8988T (cell line): Measurements from ENCODE around the gene RPL38.
"Not testable (repeated sequence)": the region's sequence is repeated elsewhere in the genome, so short reads cannot be mapped to it uniquely, and the experiment has no call there.

Experiments used
- DNase-seq: peaks from one replicate; pipeline ENCODE4 v3.0.0; 2011

Gene RPL38

DNA sequence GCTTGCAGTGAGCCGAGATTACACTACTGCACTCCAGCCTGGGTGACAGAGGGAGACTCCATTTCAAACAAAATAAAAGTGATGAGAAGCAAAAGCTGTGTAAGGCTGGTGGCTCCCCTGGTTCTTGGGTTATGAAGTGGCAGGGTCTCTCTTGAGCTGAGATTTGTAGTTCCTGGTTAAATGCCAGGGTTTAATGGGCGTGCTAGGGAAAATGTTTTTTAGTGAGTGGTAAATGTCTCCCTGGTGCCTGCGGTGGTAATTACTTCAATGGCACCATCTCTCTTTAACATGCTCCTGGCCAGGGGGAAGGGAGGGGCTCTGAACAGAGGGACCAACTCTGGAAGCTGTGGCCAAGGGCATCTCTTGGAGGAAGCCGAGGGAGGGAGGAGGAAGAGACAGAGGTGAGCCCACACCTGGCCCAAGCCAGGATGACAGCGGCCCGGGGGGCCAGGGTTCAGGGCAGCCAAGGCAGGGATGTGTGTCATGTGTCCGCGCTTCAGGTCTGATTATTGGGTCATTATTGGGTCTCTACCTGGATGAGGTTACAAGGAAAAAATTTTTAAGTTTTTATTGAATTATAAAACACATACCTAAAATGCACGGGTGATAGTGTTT, 17.8 kb upstream of the RPL38 start:
- DNase-seq, result no peak

DNA sequence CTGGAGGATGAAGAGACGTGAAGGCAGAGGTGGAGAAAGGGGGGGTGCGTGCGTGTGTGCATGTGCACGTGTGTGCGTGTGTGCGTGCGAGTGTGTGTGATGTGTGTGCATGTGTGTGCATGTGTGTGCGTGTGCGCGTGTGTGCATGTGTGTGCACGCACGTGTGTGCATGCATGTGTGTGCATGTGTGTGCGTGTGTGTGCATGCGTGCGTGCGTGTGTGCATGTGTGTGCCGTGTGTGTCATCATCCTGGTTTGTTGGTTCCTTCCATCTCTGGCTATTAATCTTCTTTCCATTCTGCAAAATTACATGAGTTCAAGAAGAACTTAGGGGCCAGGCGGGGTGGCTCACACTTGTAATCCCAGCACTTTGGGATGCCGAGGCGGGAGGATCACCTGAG, 17.0 kb upstream of the RPL38 start:
- DNase-seq, result no peak

DNA sequence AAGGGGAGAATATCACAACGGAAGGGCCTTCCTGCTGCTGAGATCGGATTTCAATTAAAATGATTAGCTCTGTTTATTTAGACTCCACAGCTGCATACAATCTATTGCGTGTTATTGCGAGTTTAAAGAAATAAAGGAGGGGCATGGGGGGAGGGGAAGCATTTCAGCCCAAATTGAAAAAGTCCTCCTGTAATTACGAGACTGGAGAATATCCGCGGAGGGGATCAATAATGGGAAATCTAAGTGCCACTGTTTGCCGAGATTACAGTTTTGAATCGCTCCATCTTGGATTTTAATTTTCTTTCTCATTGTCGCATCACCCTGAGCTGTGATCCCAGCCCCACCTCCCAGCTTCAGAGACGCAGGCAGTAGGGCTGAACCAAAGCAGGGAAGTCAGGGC, 15.7 kb upstream of the RPL38 start:
- DNase-seq, result no peak

DNA sequence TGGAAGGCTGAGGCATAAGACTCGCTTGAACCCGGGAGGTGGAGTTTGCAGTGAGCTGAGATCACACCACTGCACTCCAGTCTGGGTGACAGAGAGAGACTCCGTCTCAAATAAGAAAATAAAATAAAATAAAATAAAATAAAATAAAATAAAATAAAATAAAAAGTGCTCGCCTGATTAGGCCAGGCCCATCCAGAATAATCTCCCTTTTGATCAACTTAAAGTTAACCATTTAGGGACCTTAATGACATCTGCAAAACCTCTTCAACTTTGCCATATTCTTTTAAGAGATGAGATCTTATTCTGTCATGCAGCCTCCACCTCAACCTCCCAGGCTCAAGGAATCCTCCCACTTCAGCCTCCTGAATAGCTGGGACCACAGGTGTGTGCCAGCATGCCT, 14.8 kb upstream of the RPL38 start:
- not testable (repeated sequence) for DNase-seq

DNA sequence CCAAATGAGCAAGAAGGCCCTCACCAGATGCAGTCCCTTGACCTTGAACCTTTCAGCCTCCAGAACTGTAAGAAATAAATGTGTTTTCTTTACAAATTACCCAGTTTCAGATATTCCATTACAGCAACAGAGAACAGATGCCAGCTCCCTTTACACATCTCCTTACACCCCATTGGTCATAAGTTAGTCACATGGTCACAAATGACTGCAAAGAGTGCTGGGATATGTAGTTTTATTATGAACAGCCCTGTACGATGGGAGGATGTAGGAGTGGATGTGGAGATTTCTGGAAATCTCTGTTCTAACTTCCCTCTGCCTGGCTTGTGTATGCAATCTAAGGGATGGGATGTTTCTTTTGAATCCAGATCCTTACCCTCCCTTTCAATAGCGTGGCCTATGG, 13.3 kb upstream of the RPL38 start:
- no peak for DNase-seq

DNA sequence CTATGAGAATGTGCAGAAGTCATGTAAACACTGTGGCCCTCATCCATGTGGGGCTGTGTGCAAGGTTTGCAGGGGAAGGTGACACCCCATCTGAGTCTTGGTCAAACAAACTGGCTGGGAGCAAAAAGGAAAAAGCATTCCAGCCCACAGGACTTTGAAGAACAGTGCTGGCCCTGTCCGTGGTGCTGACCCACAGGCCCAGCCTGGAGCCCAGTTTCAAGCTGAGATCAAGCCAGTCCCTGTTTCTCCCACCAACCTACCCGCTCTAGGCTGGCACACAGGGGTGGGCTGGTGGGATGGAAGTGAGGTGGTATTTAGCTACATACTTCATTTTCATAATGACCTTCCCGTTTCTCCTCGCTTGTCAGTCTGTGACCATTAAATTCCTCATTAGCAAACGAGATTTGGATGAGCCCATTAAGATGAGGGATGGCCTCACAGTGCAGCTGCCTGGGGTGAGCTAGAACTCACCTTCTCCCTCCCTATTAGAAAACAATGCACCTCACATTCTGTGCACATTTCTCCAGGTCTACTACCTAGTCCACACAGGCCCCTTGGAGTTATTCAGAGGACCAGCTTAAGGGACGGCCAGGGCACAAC, 12.6 kb upstream of the RPL38 start:
- no peak for DNase-seq

DNA sequence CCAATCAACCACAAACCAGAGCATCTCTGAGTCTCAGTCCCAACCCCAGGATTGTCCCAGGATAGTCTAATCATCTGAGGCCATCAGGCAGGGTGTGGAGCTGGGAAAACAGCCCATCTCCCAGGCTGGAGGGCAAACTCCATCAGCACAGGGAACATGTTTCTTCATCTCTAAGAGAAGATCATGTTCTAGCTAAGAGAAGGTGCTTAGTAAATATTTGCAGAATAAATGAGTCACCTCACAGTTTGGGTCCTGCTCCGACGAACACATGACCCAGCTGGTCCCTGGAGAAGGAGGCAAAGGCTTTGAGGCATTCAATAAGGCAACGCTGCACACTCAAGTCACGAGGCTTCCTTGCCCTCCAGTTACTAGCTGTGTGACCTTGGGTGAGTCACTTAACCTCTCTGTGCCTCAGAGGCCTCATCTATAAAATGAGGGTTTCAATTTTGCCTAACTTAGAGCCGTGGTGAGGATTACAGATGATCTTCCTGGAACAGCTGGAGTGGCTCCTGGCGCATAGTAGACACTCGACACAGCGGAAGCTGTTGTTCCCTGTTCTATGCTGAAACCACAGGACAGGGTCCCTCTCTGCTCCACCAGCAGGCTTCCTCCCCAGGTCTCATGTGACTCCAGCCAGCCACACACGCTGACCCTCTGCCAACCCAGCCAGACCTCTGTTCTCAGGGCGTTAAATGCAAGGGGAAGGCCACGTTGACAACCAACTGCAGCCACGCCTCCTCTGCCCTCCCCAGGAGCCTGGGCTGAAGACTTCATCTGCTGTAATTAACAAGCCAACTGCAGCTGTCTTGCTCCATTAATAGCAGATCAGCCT, 10.3 kb upstream of the RPL38 start:
- no peak for DNase-seq

DNA sequence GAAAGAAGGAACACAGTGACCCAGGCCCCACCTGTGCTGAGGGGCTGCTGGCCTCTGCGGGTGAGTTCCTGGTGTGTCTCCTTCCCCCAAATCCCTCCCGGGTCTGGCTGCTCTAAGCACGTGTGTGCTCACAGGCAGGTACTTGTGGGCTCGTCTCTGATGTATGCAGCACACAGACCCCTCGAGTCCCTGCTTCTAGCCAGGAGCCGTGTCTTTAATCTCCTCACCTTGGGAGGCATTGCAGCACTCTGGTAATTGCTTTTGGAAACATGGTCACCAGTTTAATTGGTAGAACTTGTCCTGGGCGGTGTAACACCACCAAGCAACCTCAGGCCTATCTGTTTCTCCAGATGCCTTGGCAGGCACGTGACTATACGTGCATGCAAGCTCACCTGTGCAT, 8.8 kb upstream of the RPL38 start:
- DNase-seq, result no peak

DNA sequence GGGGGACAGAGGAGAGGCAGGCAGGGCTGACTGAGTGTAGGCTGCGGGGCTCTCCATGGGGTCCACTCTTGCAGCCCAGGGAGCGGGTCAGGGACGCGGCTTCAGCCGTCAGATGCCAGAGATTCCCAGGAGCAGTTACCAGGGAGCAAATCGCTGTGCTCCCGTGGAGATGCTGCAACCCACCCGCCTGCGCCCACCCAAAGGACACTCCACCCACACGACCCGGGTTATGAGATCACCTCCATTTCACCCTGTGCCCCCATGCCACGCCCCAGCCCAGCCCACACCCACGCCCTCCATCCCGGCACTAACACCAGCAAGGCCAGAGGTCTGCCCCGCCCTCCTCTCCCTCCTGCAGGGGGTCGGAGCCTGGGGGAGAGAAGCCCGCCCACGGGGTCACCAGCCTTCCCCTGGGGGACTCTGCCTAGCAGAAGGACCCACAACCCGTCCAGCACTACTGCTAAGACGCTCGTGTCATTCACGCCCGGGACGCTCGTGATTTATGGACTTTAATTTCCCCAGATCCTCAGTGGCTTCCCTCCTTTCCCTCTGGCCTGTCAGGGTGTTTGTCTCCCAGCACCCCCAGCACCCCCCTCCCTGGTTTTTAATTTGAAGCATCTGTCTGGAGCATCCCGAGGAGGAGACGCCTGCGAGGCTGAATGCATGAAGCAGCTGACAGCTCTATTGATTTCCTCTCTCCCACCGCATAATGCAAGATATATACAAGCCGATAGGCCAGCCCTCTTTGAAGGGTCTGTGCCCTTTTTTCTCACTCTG, 6.7 kb upstream of the RPL38 start:
- DNase-seq, result no peak

DNA sequence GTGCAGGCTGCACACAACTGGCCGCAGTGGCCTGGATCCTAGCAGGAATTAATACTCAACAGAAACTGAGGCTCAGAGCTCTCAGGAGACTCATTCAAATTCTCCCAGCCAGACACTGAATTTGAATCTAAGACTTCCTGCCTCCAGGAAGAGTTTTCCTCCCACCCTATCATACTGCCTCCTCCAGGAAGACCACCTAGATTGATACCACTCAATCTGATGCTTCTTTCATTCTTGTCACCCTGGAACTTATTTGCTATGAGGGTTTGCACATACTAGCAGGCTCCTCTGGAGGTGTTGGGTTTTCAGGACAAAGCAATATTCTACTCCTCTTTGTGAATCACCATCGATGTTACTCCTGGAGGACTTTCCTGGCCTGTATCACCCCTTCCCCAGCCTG, 5.7 kb upstream of the RPL38 start:
- no peak for DNase-seq

DNA sequence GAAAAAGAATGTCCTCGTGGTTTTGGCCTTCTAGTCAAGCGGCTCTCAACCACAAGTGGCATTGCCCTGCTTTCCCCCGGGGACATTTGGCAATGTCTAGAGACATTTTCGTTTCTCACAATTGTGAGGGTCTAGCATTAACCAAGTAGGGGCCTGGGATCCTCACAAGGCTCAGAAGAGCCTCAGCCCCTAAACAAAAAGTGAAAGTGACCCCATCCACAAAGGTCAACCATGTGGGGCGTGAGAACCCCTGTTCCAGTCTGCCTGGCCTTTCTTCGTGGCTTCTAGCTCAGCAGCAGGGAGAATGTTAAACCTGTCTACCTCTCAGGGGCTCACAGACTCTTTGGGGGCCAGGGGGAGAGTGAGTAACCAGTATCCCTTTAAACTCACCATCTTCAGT, 4.8 kb upstream of the RPL38 start:
- DNase-seq, result no peak

DNA sequence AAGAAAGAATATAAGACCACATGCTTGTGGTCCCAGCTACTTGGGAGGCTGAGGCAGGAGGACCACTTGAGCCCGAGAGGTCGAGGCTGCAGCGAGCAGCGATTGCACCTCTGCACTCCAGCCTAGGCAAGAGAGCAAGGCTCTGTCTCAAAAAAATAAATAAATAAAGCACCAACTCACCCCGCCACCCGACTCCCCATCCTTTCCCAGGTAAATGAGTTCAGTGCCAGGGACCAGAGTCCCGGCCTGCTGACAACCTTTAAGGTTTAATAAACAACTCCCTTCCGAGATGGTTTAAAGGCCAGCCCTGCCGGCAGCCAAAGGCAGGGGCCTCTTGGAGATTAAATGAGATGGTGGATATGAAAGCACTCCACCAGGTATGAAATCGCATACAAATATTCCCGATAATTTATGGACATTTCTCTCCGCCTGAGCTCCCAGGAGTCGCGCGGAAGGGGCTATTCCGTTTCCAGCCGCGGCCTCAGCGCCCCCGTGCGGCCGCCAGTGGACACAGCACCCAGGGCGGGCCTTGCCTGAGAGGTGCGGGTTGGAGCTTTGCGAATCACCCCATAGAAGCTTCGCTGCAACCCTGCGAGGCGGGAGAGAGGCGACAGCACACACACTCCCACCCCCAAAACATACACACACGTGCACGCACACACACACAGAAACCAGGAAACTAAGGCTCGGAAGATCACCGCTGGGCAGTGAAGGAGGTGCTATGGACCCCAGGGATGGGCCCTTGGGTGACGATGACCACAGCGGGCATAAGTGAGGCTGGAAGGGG, 4.0 kb upstream of the RPL38 start:
- peak; percentile 75 for DNase-seq

DNA sequence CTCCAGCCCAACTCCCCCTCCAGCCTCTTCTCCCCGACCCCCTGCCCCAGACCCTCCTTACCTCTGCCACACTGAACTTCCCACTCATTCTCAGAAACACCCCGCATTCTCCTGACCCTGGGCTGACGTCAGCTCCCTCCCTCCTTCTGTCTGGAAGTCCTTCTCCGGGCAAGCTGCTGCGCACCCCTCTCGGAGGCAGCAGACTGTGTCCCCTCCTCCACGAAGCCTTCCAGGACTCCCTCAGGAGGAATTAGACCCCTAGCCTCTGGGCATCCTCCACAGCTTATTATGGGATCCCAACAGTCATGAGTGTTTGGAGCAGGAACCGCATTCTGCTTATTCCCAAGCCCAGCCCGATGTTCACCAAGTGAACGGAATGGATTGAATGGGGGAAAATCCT, 3.4 kb upstream of the RPL38 start:
- DNase-seq, result no peak

DNA sequence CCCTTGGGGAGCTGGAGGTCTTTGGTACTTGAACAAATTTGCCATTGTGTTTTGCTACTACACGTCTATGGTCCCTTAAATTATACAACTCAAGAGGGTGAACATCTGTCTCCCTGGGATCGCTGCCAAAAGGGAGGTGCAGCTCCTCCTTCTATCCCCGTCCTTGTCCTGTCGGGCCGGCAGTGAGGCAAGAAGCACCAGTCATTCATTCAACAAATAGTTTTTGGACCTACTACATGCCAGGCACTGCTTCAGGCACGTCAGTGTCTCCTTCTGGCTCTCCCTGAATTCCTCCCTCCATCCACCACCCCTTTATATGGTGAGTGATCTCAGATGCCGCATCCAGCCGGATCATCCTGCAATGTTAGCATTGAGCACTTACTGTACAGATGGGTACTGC, 2.2 kb upstream of the RPL38 start:
- DNase-seq, result no peak

DNA sequence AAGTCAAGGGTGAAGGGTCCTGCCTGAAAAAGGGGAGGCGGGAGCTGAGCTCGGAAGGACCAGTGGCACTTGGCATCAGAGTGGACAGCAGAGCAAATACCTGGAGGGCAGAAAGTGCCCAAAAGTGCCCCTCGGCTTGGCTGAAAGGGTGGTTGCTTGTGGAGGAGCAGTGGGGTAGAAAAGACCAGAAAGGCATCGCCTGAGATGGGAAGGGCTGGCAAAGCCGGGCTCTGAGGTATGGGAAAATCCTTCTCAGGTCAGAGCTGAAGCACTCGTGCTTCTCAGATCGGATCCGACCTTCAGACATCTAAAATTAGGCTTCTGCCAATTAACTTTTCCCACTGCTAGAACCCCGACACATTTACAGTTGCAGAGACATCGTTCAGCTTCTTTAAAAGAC, 1.5 kb upstream of the RPL38 start:
- DNase-seq, result no peak

DNA sequence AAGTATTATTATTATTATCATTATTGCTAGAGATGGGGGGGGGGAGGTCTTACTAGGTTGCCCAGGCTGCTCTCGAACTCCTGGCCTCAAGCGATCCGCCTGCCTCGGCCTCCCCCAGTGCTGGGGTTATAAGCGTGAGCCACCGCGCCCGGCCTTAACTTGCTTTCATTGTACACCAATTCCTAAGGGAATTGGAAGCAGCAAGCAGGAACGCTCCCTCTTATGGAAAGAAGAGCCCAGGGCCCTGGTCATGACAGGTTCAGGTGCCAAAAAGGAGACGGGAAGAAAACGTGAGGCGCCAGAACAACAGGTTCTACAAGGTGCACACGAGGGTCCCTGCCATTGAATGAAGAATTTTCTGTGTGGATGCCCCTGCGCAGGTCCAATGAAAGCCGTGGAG, 540 bp upstream of the RPL38 start:
- no peak for DNase-seq

DNA sequence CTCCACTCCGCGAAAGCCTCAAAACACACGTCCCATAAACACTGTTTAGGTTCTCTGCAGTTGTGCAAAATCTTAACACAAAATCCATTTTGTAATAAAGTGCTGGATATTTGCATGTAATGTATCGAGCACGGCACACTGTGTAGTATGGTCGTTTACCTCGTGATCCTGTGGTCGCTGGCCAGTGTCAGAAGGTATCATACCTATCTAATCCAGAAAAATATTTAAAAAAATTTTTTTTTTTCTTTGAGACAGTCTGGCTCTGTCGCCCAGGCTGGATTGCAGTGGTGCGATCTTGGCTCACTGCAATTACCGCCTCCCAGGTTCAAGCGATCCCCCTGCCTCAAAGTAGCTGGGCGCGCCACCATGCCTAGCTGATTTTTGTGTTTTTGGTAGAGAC, 996 bp downstream of the RPL38 start:
- DNase-seq, result no peak

DNA sequence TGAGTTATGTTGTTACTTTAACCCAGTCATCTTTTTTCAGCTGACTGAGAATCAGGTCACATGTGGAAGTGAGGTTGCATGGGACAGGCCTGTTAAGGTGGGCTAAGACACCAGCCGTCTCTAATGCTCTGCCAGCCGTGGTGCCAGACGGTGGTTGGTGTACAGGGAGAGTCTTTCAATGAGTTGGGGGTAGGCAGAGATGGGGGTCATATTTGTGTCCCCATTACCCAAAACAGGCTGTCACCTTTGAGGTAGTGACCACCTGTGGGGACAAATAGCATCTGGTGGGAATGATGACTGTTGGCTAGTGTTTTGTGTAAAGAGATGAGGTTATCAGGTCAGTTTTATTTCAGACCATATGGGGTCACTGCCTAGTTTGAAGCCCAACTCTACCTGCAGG, 1.8 kb downstream of the RPL38 start:
- no peak for DNase-seq

DNA sequence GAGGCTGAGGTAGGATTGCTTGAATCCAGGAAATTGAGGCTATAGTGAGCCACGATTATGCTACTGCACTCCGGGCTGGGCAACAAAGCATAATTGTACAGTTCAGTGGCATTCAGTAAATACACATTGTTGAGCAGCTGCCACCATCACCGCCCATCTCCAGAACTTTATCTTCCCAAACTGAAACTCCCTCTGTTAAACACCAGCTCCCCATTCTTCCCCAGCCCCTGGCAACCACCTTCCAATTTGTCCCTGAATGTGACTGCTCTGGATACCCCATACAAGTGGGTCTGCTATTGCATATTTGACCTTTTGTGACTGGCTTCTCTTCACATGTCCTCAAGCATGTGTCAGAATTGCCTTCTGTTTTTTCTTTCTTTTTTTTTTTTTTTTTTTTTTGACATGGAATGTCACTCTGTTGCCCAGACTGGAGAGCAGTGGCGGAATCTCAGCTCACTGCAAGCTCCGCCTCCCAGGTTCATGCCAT, 2.9 kb downstream of the RPL38 start:
- no peak for DNase-seq

DNA sequence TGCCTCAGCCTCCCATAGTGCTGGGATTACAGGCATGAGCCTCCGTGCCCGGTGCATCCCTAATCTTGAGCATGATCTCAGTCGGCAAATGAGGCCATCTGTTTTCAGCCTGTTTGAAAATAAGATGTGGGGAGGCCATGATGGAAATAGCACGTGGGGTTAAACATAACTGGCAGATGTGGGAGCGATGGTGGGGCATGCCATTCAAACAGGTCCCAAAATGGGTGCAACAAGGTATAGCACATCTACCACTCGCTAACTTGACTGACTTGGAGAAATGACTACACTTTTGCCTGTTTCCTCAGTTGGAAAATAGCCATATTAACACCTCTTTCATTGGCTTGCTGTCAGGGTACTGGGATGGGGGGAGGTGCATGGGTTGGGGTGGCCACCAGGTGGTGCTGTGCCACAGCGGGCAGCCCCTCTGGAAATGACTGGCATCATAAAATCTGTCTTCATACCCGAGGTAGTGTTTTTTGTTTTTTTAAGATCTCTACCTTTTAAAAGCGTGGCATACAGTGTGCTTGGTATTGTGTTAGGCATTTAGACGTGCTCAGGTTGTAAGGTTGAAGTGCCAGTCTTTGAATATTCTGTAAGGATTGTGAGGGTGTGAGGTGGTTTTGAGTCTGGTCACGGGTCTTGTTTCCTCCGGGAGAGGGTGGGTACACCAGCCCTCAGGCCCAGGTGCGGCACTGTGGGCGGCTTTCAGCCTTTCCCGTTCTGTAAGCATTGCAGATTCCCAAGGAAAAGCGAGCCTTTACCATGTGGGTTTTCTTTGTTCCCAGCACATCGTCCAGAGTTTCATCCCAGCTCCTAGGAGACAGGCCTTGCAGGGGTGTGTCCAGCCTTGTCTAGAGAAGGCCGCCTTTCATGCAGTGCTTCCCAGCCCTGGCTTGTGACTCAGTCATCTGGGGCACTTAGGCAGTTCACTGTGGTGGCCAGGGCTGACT, 7.0 kb downstream of the RPL38 start:
- peak; percentile 77 for DNase-seq

DNA sequence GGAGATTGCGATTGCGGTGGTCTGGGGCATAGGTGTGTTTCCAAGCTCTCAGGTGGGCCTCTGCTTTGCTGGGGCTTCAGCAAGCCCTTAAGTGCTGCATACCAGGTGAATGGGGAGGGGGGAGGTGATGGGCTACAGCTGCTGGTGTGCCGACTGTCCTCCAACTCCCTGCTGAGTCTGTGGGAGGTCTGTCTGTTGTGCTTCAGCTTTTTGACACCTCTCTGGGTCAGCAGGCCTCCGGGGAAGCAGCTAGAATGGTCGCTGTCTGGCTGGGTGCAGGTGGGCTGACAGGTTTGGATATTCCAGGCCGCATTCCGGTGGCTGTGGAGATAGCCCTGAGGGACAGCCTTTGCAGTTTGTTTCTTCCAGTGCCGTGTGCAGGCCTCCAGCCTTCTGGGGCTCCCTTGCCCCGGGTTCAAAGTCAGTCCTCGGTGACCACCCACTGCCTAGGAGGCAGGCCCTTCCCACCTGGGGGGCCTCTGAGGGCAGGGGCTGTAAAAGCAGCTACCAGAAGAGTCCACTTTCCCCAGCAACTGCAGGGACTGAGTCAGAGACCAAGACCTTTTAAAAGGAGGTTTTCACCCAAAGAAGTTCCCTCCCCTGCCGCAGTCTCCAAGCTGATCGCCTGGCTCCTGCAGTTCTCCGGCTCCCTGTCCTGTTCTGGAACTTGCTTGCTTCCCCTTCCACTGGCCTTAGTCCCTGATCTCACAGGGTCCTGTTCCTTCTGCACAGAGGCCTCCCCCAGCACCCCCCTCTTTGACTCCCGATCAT, 7.8 kb downstream of the RPL38 start:
- no peak for DNase-seq
